Raji (cell line): ENCODE data around the gene APOD.

ENCODE experiments used
- POLR2A ChIP-seq: IDR thresholded peaks from 2 replicates; pipeline ENCODE4 v1.6.1; 2011; ENCODE audit warnings: low read depth, low read length, control low read depth; ENCODE audit not compliant: insufficient read depth

The APOD gene

GRCh38 chr3:195540027-195540426, 43.7 kb downstream of the APOD start:
- TF ChIP-seq POLR2A, result no peak

- no peak for TF ChIP-seq POLR2A
Measured at GRCh38 chr3:195539479-195539878, 44.3 kb downstream of the APOD start.

GRCh38 chr3:195537995-195538394, 45.7 kb downstream of the APOD start:
- TF ChIP-seq POLR2A, result no peak

GRCh38 chr3:195535293-195535692, 48.4 kb downstream of the APOD start:
- TF ChIP-seq POLR2A, result no peak

GRCh38 chr3:195532834-195533233, 50.9 kb downstream of the APOD start:
- no peak for TF ChIP-seq POLR2A

- no peak for TF ChIP-seq POLR2A
Measured at GRCh38 chr3:195532345-195532744, 51.4 kb downstream of the APOD start.

GRCh38 chr3:195531683-195532082, 52.1 kb downstream of the APOD start:
- no peak for TF ChIP-seq POLR2A

GRCh38 chr3:195526492-195526891, 57.2 kb downstream of the APOD start:
- TF ChIP-seq POLR2A, result no peak

- no peak for TF ChIP-seq POLR2A
Measured at GRCh38 chr3:195524171-195524896, 59.4 kb downstream of the APOD start.

- no peak for TF ChIP-seq POLR2A
Measured at GRCh38 chr3:195522254-195523023, 61.3 kb downstream of the APOD start.
